ENCODE measurements around the gene KCNMB1.

- TF ChIP-seq KDM1A (CRISPR knock-in tag; IDR thresholded peaks at IDR 0.05) (no peak), AKNA (CRISPR knock-in tag; IDR thresholded peaks at IDR 0.05; ENCODE audit: borderline replicate concordance) (no peak)
These were observed 1.2 kb downstream of the KCNMB1 start for GRCh38 chr5:170387775-170388639.
